ENCODE measurements around the gene VAPA. TPM values are rescaled to one million over a fixed set of nuclear protein-coding genes. Genes with fewer than 3 reads are reported as not detected.
"Not testable (repeated sequence)": the region's sequence is repeated elsewhere in the genome, so short reads cannot be mapped to it uniquely, and the experiment has no call there.

Gene VAPA
- total and polyA plus RNA-seq, 4 experiments from 2014 or later: 113 to 280 (median 161) TPM

- H3K27ac ChIP-seq (ENCODE audit: low read depth, low read length); H3K27me3 ChIP-seq (ENCODE audit: insufficient read depth, low read length); H3K9me3 ChIP-seq (ENCODE audit: control insufficient read depth in 1 of 2, low read length in 2 of 2); H3K27ac Mint-ChIP-seq; H3K4me3 ChIP-seq (ENCODE audit: low read length in 2 of 2); DNase-seq; H3K9me3 Mint-ChIP-seq; H3K27me3 Mint-ChIP-seq; H3K4me1 ChIP-seq (ENCODE audit: insufficient read depth, low read length); intact Hi-C loops (cut with micrococcal nuclease); POLR2A ChIA-PET (ENCODE audit: partially characterized antibody); CTCF ChIA-PET (ENCODE audit: partially characterized antibody); H3K36me3 Mint-ChIP-seq; H3K4me3 Mint-ChIP-seq; H3K4me1 Mint-ChIP-seq; H3K36me3 ChIP-seq (ENCODE audit: insufficient read depth, low read length): not testable (repeated sequence)
Observed at GRCh38 chr18:9899550-9899930, 14.3 kb upstream of the VAPA start.

- Mint-ChIP-seq H3K4me1 (peaks cover 0 to 2% (median 0%) of the 10 kb centered on the region in 4 donors), H3K9me3 (no peaks in the 10 kb centered on the region), H3K27me3 (peaks cover 7 to 19% of the 10 kb centered on the region in 2 donors), H3K4me3 (no peak overlapping the region), H3K27ac (no peak overlapping the region), H3K36me3 (no peaks in the 10 kb centered on the region)
- Histone ChIP-seq H3K4me1 (ENCODE audit: insufficient read depth, low read length) (no peaks in the 10 kb centered on the region), H3K27ac (ENCODE audit: low read depth, low read length) (no peak overlapping the region), H3K36me3 (ENCODE audit: insufficient read depth, low read length) (no peaks in the 10 kb centered on the region), H3K27me3 (ENCODE audit: insufficient read depth, low read length) (no peaks in the 10 kb centered on the region), H3K4me3 (ENCODE audit: low read length in 2 of 2) (no peak overlapping the region), H3K9me3 (ENCODE audit: control insufficient read depth in 1 of 2, low read length in 2 of 2) (no peaks in the 10 kb centered on the region)
- ChIA-PET POLR2A (ENCODE audit: partially characterized antibody) (no interaction called here), CTCF (ENCODE audit: partially characterized antibody) (no interaction called here)
- intact Hi-C loops (cut with micrococcal nuclease): no loop called here
- DNase-seq: no peak
Observed at GRCh38 chr18:9900699-9901098, 13.1 kb upstream of the VAPA start.

- Histone ChIP-seq H3K9me3 (ENCODE audit: control insufficient read depth in 1 of 2, low read length in 2 of 2) (no peaks in the 10 kb centered on the region), H3K27me3 (ENCODE audit: insufficient read depth, low read length) (no peaks in the 10 kb centered on the region), H3K27ac (ENCODE audit: low read depth, low read length) (no peak overlapping the region), H3K4me3 (ENCODE audit: low read length in 2 of 2) (no peak overlapping the region), H3K36me3 (ENCODE audit: insufficient read depth, low read length) (no peaks in the 10 kb centered on the region), H3K4me1 (ENCODE audit: insufficient read depth, low read length) (no peaks in the 10 kb centered on the region)
- Mint-ChIP-seq H3K27me3 (peaks cover 13 to 24% of the 10 kb centered on the region in 2 donors), H3K27ac (no peak overlapping the region), H3K4me3 (no peak overlapping the region), H3K36me3 (no peaks in the 10 kb centered on the region), H3K4me1 (peaks cover 0 to 2% (median 0%) of the 10 kb centered on the region in 4 donors), H3K9me3 (no peaks in the 10 kb centered on the region)
- ChIA-PET POLR2A (ENCODE audit: partially characterized antibody) (no interaction called here), CTCF (ENCODE audit: partially characterized antibody) (no interaction called here)
- no peak for DNase-seq
- intact Hi-C loops (cut with micrococcal nuclease): no loop called here
Observed at GRCh38 chr18:9901377-9901776, 12.4 kb upstream of the VAPA start.

GRCh38 chr18:9902264-9902663 is 11.6 kb upstream of the VAPA start:
- H3K9me3 ChIP-seq (ENCODE audit: control insufficient read depth in 1 of 2, low read length in 2 of 2); H3K27me3 ChIP-seq (ENCODE audit: insufficient read depth, low read length); H3K4me3 Mint-ChIP-seq; H3K4me3 ChIP-seq (ENCODE audit: low read length in 2 of 2); H3K27ac Mint-ChIP-seq; intact Hi-C loops (cut with micrococcal nuclease); H3K4me1 Mint-ChIP-seq; H3K36me3 ChIP-seq (ENCODE audit: insufficient read depth, low read length); CTCF ChIA-PET (ENCODE audit: partially characterized antibody); H3K9me3 Mint-ChIP-seq; H3K27ac ChIP-seq (ENCODE audit: low read depth, low read length); H3K36me3 Mint-ChIP-seq; DNase-seq; POLR2A ChIA-PET (ENCODE audit: partially characterized antibody); H3K4me1 ChIP-seq (ENCODE audit: insufficient read depth, low read length): not testable (repeated sequence)
- peaks cover 16 to 24% of the 10 kb centered on the region in 2 donors for H3K27me3 Mint-ChIP-seq

GRCh38 chr18:9902832-9903231 is 11.0 kb upstream of the VAPA start:
- H3K4me1 Mint-ChIP-seq: peaks cover 0 to 2% (median 0%) of the 10 kb centered on the region in 4 donors
- Histone ChIP-seq H3K9me3 (ENCODE audit: control insufficient read depth in 1 of 2, low read length in 2 of 2) (no peaks in the 10 kb centered on the region), H3K27ac (ENCODE audit: low read depth, low read length) (no peak overlapping the region), H3K27me3 (ENCODE audit: insufficient read depth, low read length) (no peaks in the 10 kb centered on the region), H3K36me3 (ENCODE audit: insufficient read depth, low read length) (no peaks in the 10 kb centered on the region), H3K4me3 (ENCODE audit: low read length in 2 of 2) (no peak overlapping the region), H3K4me1 (ENCODE audit: insufficient read depth, low read length) (no peaks in the 10 kb centered on the region)
- H3K36me3 Mint-ChIP-seq: no peaks in the 10 kb centered on the region
- no peak for DNase-seq
- H3K27me3 Mint-ChIP-seq: peaks cover 16 to 25% of the 10 kb centered on the region in 2 donors
- POLR2A ChIA-PET (ENCODE audit: partially characterized antibody): no interaction called here
- intact Hi-C loops (cut with micrococcal nuclease): no loop called here
- H3K27ac Mint-ChIP-seq: no peak overlapping the region
- CTCF ChIA-PET (ENCODE audit: partially characterized antibody): no interaction called here
- no peaks in the 10 kb centered on the region for H3K9me3 Mint-ChIP-seq
- no peak overlapping the region for H3K4me3 Mint-ChIP-seq

- ChIA-PET POLR2A (ENCODE audit: partially characterized antibody) (interaction anchor here (1.1 kb wide), 1 partner anchor 9 kb away, joined by 3 read pairs; no protein-coding TSS in a partner anchor), CTCF (ENCODE audit: partially characterized antibody) (no interaction called here)
- intact Hi-C loops (cut with micrococcal nuclease): no loop called here
- Mint-ChIP-seq H3K4me3 (no peak overlapping the region), H3K27me3 (peaks cover 21 to 33% of the 10 kb centered on the region in 2 donors), H3K36me3 (no peaks in the 10 kb centered on the region), H3K9me3 (no peaks in the 10 kb centered on the region), H3K27ac (no peak overlapping the region), H3K4me1 (no peaks in the 10 kb centered on the region)
- H3K27me3 ChIP-seq (ENCODE audit: insufficient read depth, low read length): no peaks in the 10 kb centered on the region
- DNase-seq: no peak
- no peak overlapping the region for H3K4me3 ChIP-seq (ENCODE audit: low read length in 2 of 2)
- H3K36me3 ChIP-seq (ENCODE audit: insufficient read depth, low read length): no peaks in the 10 kb centered on the region
- H3K9me3 ChIP-seq (ENCODE audit: control insufficient read depth in 1 of 2, low read length in 2 of 2): no peaks in the 10 kb centered on the region
- H3K4me1 ChIP-seq (ENCODE audit: insufficient read depth, low read length): no peaks in the 10 kb centered on the region
- no peak overlapping the region for H3K27ac ChIP-seq (ENCODE audit: low read depth, low read length)
Observed at GRCh38 chr18:9905401-9905922, 8.4 kb upstream of the VAPA start.

GRCh38 chr18:9906481-9906880 is 7.3 kb upstream of the VAPA start:
- Histone ChIP-seq H3K4me1 (ENCODE audit: insufficient read depth, low read length) (no peaks in the 10 kb centered on the region), H3K36me3 (ENCODE audit: insufficient read depth, low read length) (no peaks in the 10 kb centered on the region), H3K27me3 (ENCODE audit: insufficient read depth, low read length) (no peaks in the 10 kb centered on the region), H3K27ac (ENCODE audit: low read depth, low read length) (no peak overlapping the region), H3K4me3 (ENCODE audit: low read length in 2 of 2) (no peak overlapping the region), H3K9me3 (ENCODE audit: control insufficient read depth in 1 of 2, low read length in 2 of 2) (no peaks in the 10 kb centered on the region)
- CTCF ChIA-PET (ENCODE audit: partially characterized antibody): no interaction called here
- Mint-ChIP-seq H3K9me3 (no peaks in the 10 kb centered on the region), H3K36me3 (no peaks in the 10 kb centered on the region), H3K27ac (no peak overlapping the region), H3K4me3 (no peak overlapping the region), H3K27me3 (peaks cover 21 to 33% of the 10 kb centered on the region in 2 donors), H3K4me1 (no peaks in the 10 kb centered on the region)
- DNase-seq: no peak
- POLR2A ChIA-PET (ENCODE audit: partially characterized antibody): interaction anchor here (1.1 kb wide), 1 partner anchor 8 kb away, joined by 3 read pairs; no protein-coding TSS in a partner anchor
- intact Hi-C loops (cut with micrococcal nuclease): no loop called here

GRCh38 chr18:9907867-9908266 is 5.9 kb upstream of the VAPA start:
- Mint-ChIP-seq H3K27me3 (peaks cover 21 to 31% of the 10 kb centered on the region in 2 donors), H3K36me3 (no peaks in the 10 kb centered on the region), H3K9me3 (no peaks in the 10 kb centered on the region), H3K27ac (no peak overlapping the region), H3K4me1 (peaks cover 0 to 4% (median under 1%) of the 10 kb centered on the region in 4 donors), H3K4me3 (no peak overlapping the region)
- intact Hi-C loops (cut with micrococcal nuclease): no loop called here
- ChIA-PET CTCF (ENCODE audit: partially characterized antibody) (no interaction called here), POLR2A (ENCODE audit: partially characterized antibody) (no interaction called here)
- H3K27me3 ChIP-seq (ENCODE audit: insufficient read depth, low read length): no peaks in the 10 kb centered on the region
- DNase-seq: no peak
- H3K4me3 ChIP-seq (ENCODE audit: low read length in 2 of 2): no peak overlapping the region
- no peaks in the 10 kb centered on the region for H3K36me3 ChIP-seq (ENCODE audit: insufficient read depth, low read length)
- no peak overlapping the region for H3K27ac ChIP-seq (ENCODE audit: low read depth, low read length)
- no peaks in the 10 kb centered on the region for H3K9me3 ChIP-seq (ENCODE audit: control insufficient read depth in 1 of 2, low read length in 2 of 2)
- H3K4me1 ChIP-seq (ENCODE audit: insufficient read depth, low read length): peaks cover 1% of the 10 kb centered on the region
